Activated naive CD4-positive, alpha-beta T cell treated with anti-CD3 and anti-CD28 coated beads, Interleukin-2, amount 10 ng/mL, durations not matched to agents 7 days and 5 days (primary cell): ENCODE results near the gene TTC17.
"Not testable (repeated sequence)": the region's sequence is repeated elsewhere in the genome, so short reads cannot be mapped to it uniquely, and the experiment has no call there.

ENCODE experiments used
- CTCF ChIA-PET: fragments of 350-600 bp; sonication (Branson Sonifier 250); formaldehyde crosslinking; loops from one replicate; lab custom pipeline; 2021; ENCODE audit warnings: antibody characterized with exemption; lab: Charles Lee
- DNase-seq: peaks from one replicate; pipeline ENCODE4 v3.0.0-alpha.2; 2020
- H3K27ac Mint-ChIP-seq: one replicate; pipeline ENCODE4 v1.8.0; 2021; ENCODE audit warnings: mild to moderate bottlenecking, moderate library complexity, mixed read lengths
- H3K27me3 Mint-ChIP-seq: one replicate; pipeline ENCODE4 v1.8.0; 2021; ENCODE audit warnings: mild to moderate bottlenecking, mixed read lengths
- H3K36me3 Mint-ChIP-seq: one replicate; pipeline ENCODE4 v1.8.0; 2021; ENCODE audit warnings: mixed read lengths
- H3K4me1 Mint-ChIP-seq: one replicate; pipeline ENCODE4 v1.8.0; 2021; ENCODE audit warnings: mixed read lengths
- H3K4me3 Mint-ChIP-seq: one replicate; pipeline ENCODE4 v1.8.0; 2021; ENCODE audit warnings: mild to moderate bottlenecking, moderate library complexity, mixed read lengths
- H3K9me3 Mint-ChIP-seq: one replicate; pipeline ENCODE4 v1.8.0; 2021; ENCODE audit warnings: mixed read lengths

Gene TTC17

GRCh38 chr11:43443811-43444210 is 85.1 kb downstream of the TTC17 start:
- Mint-ChIP-seq H3K4me1 (peaks cover 18% of the 10 kb centered on the region), H3K4me3 (no peak overlapping the region), H3K27me3 (no peaks in the 10 kb centered on the region), H3K9me3 (no peaks in the 10 kb centered on the region), H3K27ac (no peak overlapping the region), H3K36me3 (peaks cover 61% of the 10 kb centered on the region)
- DNase-seq, result no peak
- CTCF ChIA-PET, result no interaction called here

GRCh38 chr11:43447151-43447550 is 88.4 kb downstream of the TTC17 start:
- Mint-ChIP-seq H3K4me1 (peaks cover 18% of the 10 kb centered on the region), H3K9me3 (no peaks in the 10 kb centered on the region), H3K36me3 (peaks cover 74% of the 10 kb centered on the region), H3K4me3 (no peak overlapping the region), H3K27ac (no peak overlapping the region), H3K27me3 (no peaks in the 10 kb centered on the region)
- CTCF ChIA-PET, result no interaction called here
- DNase-seq, result no peak

GRCh38 chr11:43458486-43458885 is 99.8 kb downstream of the TTC17 start:
- H3K27ac Mint-ChIP-seq, result no peak overlapping the region
- no peaks in the 10 kb centered on the region for H3K9me3 Mint-ChIP-seq
- H3K36me3 Mint-ChIP-seq, result peaks cover 55% of the 10 kb centered on the region
- no peaks in the 10 kb centered on the region for H3K4me1 Mint-ChIP-seq
- no peak for DNase-seq
- no peaks in the 10 kb centered on the region for H3K27me3 Mint-ChIP-seq
- H3K4me3 Mint-ChIP-seq, result no peak overlapping the region
- CTCF ChIA-PET, result no interaction called here

GRCh38 chr11:43459246-43459645 is 100.5 kb downstream of the TTC17 start:
- Mint-ChIP-seq H3K36me3 (peaks cover 55% of the 10 kb centered on the region), H3K27ac (no peak overlapping the region), H3K4me3 (no peak overlapping the region), H3K9me3 (no peaks in the 10 kb centered on the region), H3K27me3 (no peaks in the 10 kb centered on the region), H3K4me1 (no peaks in the 10 kb centered on the region)
- CTCF ChIA-PET, result no interaction called here
- no peak for DNase-seq

- Mint-ChIP-seq H3K27me3 (no peaks in the 10 kb centered on the region), H3K4me3 (no peak overlapping the region), H3K9me3 (peaks cover 10% of the 10 kb centered on the region), H3K36me3 (peaks cover 80% of the 10 kb centered on the region), H3K4me1 (no peaks in the 10 kb centered on the region), H3K27ac (no peak overlapping the region)
- no peak for DNase-seq
- CTCF ChIA-PET, result no interaction called here
Observed at GRCh38 chr11:43462359-43462758, 103.6 kb downstream of the TTC17 start.

GRCh38 chr11:43467958-43468357 is 109.2 kb downstream of the TTC17 start:
- H3K9me3 Mint-ChIP-seq, result peaks cover 21% of the 10 kb centered on the region
- DNase-seq, result no peak
- no peaks in the 10 kb centered on the region for H3K27me3 Mint-ChIP-seq
- CTCF ChIA-PET, result no interaction called here
- H3K36me3 Mint-ChIP-seq, result peaks cover 51% of the 10 kb centered on the region
- H3K4me1 Mint-ChIP-seq, result no peaks in the 10 kb centered on the region
- no peak overlapping the region for H3K27ac Mint-ChIP-seq
- H3K4me3 Mint-ChIP-seq, result no peak overlapping the region

GRCh38 chr11:43477491-43477890 is 118.8 kb downstream of the TTC17 start:
- CTCF ChIA-PET, H3K4me1 Mint-ChIP-seq, H3K27me3 Mint-ChIP-seq, DNase-seq, H3K4me3 Mint-ChIP-seq, H3K27ac Mint-ChIP-seq: not testable (repeated sequence)
- Mint-ChIP-seq H3K9me3 (peaks cover 26% of the 10 kb centered on the region), H3K36me3 (peaks cover 30% of the 10 kb centered on the region)

GRCh38 chr11:43486141-43486540 is 127.4 kb downstream of the TTC17 start:
- Mint-ChIP-seq H3K36me3 (peaks cover 21% of the 10 kb centered on the region), H3K9me3 (peaks cover 5% of the 10 kb centered on the region), H3K27me3 (no peaks in the 10 kb centered on the region), H3K4me3 (no peak overlapping the region), H3K4me1 (no peaks in the 10 kb centered on the region), H3K27ac (no peak overlapping the region)
- CTCF ChIA-PET, result no interaction called here
- DNase-seq, result no peak

GRCh38 chr11:43489869-43490465 is 131.2 kb downstream of the TTC17 start:
- no peak for DNase-seq
- Mint-ChIP-seq H3K27me3 (no peaks in the 10 kb centered on the region), H3K36me3 (peaks cover 36% of the 10 kb centered on the region), H3K4me1 (no peaks in the 10 kb centered on the region), H3K4me3 (no peak overlapping the region), H3K27ac (no peak overlapping the region), H3K9me3 (no peaks in the 10 kb centered on the region)
- CTCF ChIA-PET, result interaction anchor here (0.6 kb wide), 1 partner anchor 49 kb away, joined by 4 read pairs; no protein-coding TSS in a partner anchor

GRCh38 chr11:43492701-43493100 is 134.0 kb downstream of the TTC17 start:
- H3K4me3 Mint-ChIP-seq, result no peak overlapping the region
- no peak overlapping the region for H3K27ac Mint-ChIP-seq
- no peaks in the 10 kb centered on the region for H3K9me3 Mint-ChIP-seq
- H3K36me3 Mint-ChIP-seq, result peaks cover 33% of the 10 kb centered on the region
- DNase-seq, result no peak
- H3K27me3 Mint-ChIP-seq, result no peaks in the 10 kb centered on the region
- CTCF ChIA-PET, result no interaction called here
- H3K4me1 Mint-ChIP-seq, result no peaks in the 10 kb centered on the region

GRCh38 chr11:43493431-43493830 is 134.7 kb downstream of the TTC17 start:
- Mint-ChIP-seq H3K9me3 (no peaks in the 10 kb centered on the region), H3K4me3 (no peak overlapping the region), H3K36me3 (peaks cover 32% of the 10 kb centered on the region), H3K4me1 (no peaks in the 10 kb centered on the region), H3K27me3 (no peaks in the 10 kb centered on the region), H3K27ac (no peak overlapping the region)
- CTCF ChIA-PET, result no interaction called here
- DNase-seq, result no peak

GRCh38 chr11:43497144-43497543 is 138.4 kb downstream of the TTC17 start:
- Mint-ChIP-seq H3K27me3 (no peaks in the 10 kb centered on the region), H3K4me1 (no peaks in the 10 kb centered on the region)
- CTCF ChIA-PET, result interaction anchor here (1.6 kb wide), 1 partner anchor 74 kb away, joined by 6 read pairs; no protein-coding TSS in a partner anchor

GRCh38 chr11:43498561-43498960 is 139.8 kb downstream of the TTC17 start:
- H3K9me3 Mint-ChIP-seq, result no peaks in the 10 kb centered on the region
- DNase-seq, result no peak
- no peaks in the 10 kb centered on the region for H3K27me3 Mint-ChIP-seq
- H3K4me3 Mint-ChIP-seq, result no peak overlapping the region
- no peak overlapping the region for H3K27ac Mint-ChIP-seq
- CTCF ChIA-PET, result interaction anchor here (1.6 kb wide), 1 partner anchor 72 kb away, joined by 6 read pairs; no protein-coding TSS in a partner anchor
- no peaks in the 10 kb centered on the region for H3K4me1 Mint-ChIP-seq
- H3K36me3 Mint-ChIP-seq, result peaks cover 8% of the 10 kb centered on the region

More at GRCh38 chr11:43497144-43497543, 138.4 kb downstream of the TTC17 start:
- Mint-ChIP-seq H3K36me3 (peaks cover 18% of the 10 kb centered on the region), H3K4me3 (no peak overlapping the region), H3K27ac (no peak overlapping the region), H3K9me3 (no peaks in the 10 kb centered on the region)
- no peak for DNase-seq

GRCh38 chr11:43503417-43503816 is 144.7 kb downstream of the TTC17 start:
- CTCF ChIA-PET, result no interaction called here
- DNase-seq, result no peak
- Mint-ChIP-seq H3K4me1 (peaks cover 6% of the 10 kb centered on the region), H3K27me3 (no peaks in the 10 kb centered on the region), H3K27ac (no peak overlapping the region), H3K9me3 (no peaks in the 10 kb centered on the region), H3K4me3 (no peak overlapping the region), H3K36me3 (no peaks in the 10 kb centered on the region)

GRCh38 chr11:43504316-43504950 is 145.7 kb downstream of the TTC17 start:
- Mint-ChIP-seq H3K9me3 (no peaks in the 10 kb centered on the region), H3K4me1 (peaks cover 10% of the 10 kb centered on the region), H3K27me3 (no peaks in the 10 kb centered on the region), H3K4me3 (no peak overlapping the region), H3K27ac (no peak overlapping the region), H3K36me3 (no peaks in the 10 kb centered on the region)
- no peak for DNase-seq
- CTCF ChIA-PET, result interaction anchor here (0.9 to 1.7 kb wide), 3 partner anchors 63 to 347 kb away, joined by 3 to 5 read pairs (median 3); no protein-coding TSS in a partner anchor
